Right hindlimb (tissue), 1 donor: ENCODE data around the gene CTDSP1.

Experiments
- DNase-seq: peaks from one replicate; pipeline ENCODE4 v3.0.0-alpha.2; 2018

Gene CTDSP1

GRCh38 chr2:218427741-218428140 lies 28.1 kb downstream of the CTDSP1 start:
- no peak for DNase-seq

GRCh38 chr2:218428846-218429558 lies 29.3 kb downstream of the CTDSP1 start:
- no peak for DNase-seq

- DNase-seq = no peak
These were observed 30.4 kb downstream of the CTDSP1 start for GRCh38 chr2:218429911-218430692.

GRCh38 chr2:218430721-218431120 lies 31.1 kb downstream of the CTDSP1 start:
- no peak for DNase-seq

DNA sequence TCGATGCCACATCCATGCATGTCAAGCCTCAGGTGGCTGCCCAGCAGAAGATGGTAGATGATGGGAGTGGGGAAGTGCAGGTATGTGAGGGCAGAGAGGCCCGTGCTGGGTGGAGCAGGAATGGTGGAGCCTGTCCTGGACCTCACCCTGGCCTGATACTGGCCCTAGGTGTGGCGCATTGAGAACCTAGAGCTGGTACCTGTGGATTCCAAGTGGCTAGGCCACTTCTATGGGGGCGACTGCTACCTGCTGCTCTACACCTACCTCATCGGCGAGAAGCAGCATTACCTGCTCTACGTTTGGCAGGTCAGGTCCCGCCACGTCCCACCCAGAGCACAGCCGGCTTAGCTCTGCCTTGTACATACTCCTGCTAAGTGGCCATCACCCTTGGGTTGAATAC lies 32.2 kb downstream of the CTDSP1 start:
- DNase-seq = no peak

DNA sequence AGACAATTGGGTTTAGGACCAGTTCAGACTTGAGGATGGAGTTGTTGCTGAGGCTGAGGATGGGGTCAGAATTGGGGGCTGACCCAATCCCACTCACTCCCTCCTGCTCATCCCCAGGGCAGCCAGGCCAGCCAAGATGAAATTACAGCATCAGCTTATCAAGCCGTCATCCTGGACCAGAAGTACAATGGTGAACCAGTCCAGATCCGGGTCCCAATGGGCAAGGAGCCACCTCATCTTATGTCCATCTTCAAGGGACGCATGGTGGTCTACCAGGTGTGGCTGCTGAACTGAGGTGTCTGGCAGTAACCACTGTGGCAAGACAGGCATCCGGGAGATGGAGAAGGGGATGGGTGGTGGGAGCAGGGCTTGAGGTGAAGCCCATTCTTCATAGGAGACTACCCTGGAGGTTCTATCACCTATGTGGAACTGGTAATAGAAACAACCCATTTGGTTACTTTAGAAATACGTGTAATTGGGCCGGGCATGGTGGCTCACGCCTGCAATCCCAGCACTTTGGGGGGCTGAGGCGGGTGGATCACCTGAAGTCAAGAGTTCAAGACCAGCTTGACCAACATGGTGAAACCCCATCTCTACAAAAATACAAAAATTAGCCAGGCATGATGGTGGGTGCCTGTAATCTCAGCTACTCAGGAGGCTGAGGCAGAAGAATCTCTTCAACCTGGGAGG lies 33.2 kb downstream of the CTDSP1 start:
- no peak for DNase-seq

DNA sequence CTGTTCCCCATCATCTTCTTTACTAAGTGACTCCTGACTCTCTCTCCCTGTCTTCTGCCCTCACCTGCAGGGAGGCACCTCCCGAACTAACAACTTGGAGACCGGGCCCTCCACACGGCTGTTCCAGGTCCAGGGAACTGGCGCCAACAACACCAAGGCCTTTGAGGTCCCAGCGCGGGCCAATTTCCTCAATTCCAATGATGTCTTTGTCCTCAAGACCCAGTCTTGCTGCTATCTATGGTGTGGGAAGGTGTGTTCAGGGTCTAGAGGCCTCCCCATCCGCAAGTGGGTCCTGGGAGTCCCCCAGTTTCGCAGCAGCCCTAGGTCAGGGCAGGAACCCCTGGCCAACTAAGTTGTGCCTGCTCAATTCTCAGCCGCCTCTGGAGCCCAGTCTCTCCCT lies 34.8 kb downstream of the CTDSP1 start:
- no peak for DNase-seq

- DNase-seq = no peak
These were observed 35.6 kb downstream of the CTDSP1 start for GRCh38 chr2:218435003-218435982.

DNA sequence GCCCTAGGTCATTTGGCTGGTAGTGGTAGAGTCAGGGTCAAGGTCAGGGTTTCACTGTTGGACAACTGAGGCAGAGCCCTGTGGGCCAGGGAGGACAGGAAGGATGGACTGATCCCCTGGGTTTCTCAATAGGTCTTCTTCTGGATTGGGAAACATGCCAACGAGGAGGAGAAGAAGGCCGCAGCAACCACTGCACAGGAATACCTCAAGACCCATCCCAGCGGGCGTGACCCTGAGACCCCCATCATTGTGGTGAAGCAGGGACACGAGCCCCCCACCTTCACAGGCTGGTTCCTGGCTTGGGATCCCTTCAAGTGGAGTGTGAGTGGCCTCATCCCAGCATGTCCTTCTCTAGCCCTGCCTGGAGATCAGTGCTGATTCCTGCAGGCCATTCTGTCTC lies 37.3 kb downstream of the CTDSP1 start:
- no peak for DNase-seq

DNA sequence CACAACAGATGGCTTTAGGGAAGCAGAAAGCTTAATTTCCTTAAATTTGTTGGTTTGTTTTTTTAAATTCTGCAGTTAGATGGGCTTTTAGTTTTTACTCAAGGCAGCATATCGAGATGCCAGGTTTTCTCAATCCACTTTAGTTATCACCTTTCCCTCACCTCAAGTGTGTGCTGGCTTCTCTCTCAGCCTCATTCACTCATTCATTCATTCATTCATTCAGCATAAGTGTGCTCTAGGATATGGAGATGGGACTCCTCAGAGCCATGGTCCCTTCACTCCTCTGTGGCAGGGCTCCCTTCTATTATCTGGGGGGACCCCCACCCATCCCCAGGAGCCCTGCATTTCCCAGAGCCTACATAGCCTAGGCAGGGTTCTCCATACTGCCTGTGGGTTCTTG lies 38.3 kb downstream of the CTDSP1 start:
- DNase-seq = no peak

DNA sequence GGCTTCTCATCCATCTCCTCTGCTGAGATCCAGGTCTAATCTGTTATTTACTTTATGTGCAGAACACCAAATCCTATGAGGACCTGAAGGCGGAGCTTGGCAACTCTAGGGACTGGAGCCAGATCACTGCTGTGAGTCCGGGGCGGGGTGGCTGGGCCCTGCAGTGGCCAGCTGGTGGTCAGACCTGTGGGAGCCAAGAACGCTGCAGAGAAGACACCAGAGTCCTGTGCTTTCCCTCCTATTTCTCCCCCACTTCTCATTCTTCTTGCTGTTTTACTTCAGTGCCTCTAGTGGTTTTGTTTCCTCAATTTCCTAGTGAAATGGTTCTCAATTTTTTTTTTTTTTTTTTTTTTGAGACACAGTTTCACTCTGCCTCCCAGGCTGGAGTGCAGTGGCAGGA lies 38.9 kb downstream of the CTDSP1 start:
- no peak for DNase-seq

GRCh38 chr2:218444692-218445357 lies 45.2 kb downstream of the CTDSP1 start:
- DNase-seq = no peak

- no peak for DNase-seq
These were observed 45.9 kb downstream of the CTDSP1 start for GRCh38 chr2:218445602-218446001.

DNA sequence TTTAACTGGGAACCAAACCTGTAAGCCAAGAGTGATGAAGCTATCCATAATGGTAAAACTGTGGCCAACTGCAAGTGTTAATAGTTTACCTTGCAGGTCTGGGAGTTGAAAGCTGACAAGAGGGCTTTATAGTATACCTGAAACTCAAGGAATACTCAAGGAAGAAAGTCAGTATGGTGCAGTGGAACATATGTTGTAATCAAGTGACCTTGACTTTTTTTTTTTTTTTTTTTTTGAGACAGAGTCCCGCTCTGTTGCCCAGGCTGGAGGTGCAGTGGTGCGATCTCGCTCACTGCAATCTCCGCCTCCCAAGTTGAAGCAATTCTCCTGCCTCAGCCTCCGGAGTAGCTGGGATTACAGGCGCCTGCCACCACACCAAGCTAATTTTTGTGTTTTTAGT lies 46.9 kb downstream of the CTDSP1 start:
- no peak for DNase-seq

GRCh38 chr2:218447072-218447471 lies 47.4 kb downstream of the CTDSP1 start:
- no peak for DNase-seq

DNA sequence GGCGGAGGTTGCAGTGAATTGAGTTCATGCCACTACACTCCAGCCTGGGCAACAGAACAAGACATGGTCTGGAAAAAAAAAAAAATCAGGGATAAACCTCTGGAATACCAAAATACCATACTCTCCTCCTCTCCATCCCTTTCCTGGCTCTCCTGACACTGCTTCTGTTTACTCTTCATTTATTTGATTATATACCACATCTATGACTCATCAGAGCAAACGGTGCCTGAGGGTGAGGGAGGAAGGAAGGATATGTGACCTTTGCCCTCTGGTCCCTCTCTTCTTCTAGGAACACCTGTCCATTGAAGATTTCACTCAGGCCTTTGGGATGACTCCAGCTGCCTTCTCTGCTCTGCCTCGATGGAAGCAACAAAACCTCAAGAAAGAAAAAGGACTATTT lies 49.3 kb downstream of the CTDSP1 start:
- DNase-seq = no peak

- no peak for DNase-seq
These were observed 52.4 kb downstream of the CTDSP1 start for GRCh38 chr2:218452079-218452478.
